Type B pancreatic cell (in vitro differentiated cells): ENCODE data around the gene FUT8. TPM values are rescaled to one million over a fixed set of nuclear protein-coding genes. Genes with fewer than 3 reads are reported as not detected.

Source experiments
- DNase-seq: peaks from one replicate; pipeline ENCODE4 v3.0.0; 2021; ENCODE audit warnings: mixed read lengths; ENCODE audit not compliant: unreplicated experiment; ENCODE audit errors: extremely low spot score
- H3K27ac Mint-ChIP-seq: 2 replicates; pipeline ENCODE4 v1.8.0; 2021; ENCODE audit warnings: mild to moderate bottlenecking, mixed read lengths
- H3K27me3 Mint-ChIP-seq: 2 replicates; pipeline ENCODE4 v1.8.0; 2021; ENCODE audit warnings: mixed read lengths
- H3K36me3 Mint-ChIP-seq: 2 replicates; pipeline ENCODE4 v1.8.0; 2021; ENCODE audit warnings: mixed read lengths
- H3K4me1 Mint-ChIP-seq: one replicate; pipeline ENCODE4 v1.8.0; 2021; ENCODE audit warnings: mixed read lengths; ENCODE audit not compliant: unreplicated experiment
- H3K4me3 Mint-ChIP-seq: 2 replicates; pipeline ENCODE4 v1.8.0; 2021; ENCODE audit warnings: mild to moderate bottlenecking, mixed read lengths
- H3K9me3 Mint-ChIP-seq: 2 replicates; pipeline ENCODE4 v1.8.0; 2021; ENCODE audit warnings: mixed read lengths
- total RNA-seq: library from RNA; stranded (reverse); gene quantifications from 2 replicates; pipeline ENCODE4 v1.2.1, GENCODE V29; 2021; ENCODE audit warnings: low replicate concordance
- TF ChIP-seq, protein P1 (sequence below): fragments of 200-600 bp; sonication (generic); conservative IDR thresholded peaks from 2 replicates; pipeline ENCODE4 v1.5.0; 2021; ENCODE audit warnings: antibody characterized with exemption, mild to moderate bottlenecking

The FUT8 gene
- total RNA-seq, 1 donor from 2014 or later, result 67.4 TPM

DNA sequence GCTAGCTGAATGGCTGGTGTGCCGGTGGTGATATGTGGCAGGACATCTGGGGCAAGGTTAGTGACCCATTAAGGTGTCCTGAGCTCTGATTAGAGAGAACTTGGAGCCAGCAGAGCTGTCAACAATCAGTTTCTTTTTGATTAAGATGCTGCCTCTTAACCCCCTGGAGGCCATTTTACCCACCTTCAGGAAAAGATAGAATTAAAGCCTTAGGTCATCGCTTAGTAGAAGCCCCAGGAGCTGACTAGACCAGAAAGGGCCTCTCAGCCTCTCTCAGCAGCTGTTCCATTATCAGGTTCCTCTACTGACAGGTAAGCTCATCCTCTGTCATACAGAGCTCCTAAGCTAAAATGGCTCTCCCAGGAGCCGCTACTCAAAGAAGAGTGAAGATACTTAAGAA is 339.0 kb downstream of the FUT8 start:
- peaks cover 4% of the 10 kb centered on the region for H3K4me1 Mint-ChIP-seq
- no peak overlapping the region for H3K27ac Mint-ChIP-seq
- no peaks in the 10 kb centered on the region for H3K36me3 Mint-ChIP-seq
- H3K9me3 Mint-ChIP-seq, result no peaks in the 10 kb centered on the region
- TF ChIP-seq, protein P1, sequence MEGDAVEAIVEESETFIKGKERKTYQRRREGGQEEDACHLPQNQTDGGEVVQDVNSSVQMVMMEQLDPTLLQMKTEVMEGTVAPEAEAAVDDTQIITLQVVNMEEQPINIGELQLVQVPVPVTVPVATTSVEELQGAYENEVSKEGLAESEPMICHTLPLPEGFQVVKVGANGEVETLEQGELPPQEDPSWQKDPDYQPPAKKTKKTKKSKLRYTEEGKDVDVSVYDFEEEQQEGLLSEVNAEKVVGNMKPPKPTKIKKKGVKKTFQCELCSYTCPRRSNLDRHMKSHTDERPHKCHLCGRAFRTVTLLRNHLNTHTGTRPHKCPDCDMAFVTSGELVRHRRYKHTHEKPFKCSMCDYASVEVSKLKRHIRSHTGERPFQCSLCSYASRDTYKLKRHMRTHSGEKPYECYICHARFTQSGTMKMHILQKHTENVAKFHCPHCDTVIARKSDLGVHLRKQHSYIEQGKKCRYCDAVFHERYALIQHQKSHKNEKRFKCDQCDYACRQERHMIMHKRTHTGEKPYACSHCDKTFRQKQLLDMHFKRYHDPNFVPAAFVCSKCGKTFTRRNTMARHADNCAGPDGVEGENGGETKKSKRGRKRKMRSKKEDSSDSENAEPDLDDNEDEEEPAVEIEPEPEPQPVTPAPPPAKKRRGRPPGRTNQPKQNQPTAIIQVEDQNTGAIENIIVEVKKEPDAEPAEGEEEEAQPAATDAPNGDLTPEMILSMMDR, result no peak
- H3K27me3 Mint-ChIP-seq, result no peaks in the 10 kb centered on the region
- no peak overlapping the region for H3K4me3 Mint-ChIP-seq
- DNase-seq, result no peak

DNA sequence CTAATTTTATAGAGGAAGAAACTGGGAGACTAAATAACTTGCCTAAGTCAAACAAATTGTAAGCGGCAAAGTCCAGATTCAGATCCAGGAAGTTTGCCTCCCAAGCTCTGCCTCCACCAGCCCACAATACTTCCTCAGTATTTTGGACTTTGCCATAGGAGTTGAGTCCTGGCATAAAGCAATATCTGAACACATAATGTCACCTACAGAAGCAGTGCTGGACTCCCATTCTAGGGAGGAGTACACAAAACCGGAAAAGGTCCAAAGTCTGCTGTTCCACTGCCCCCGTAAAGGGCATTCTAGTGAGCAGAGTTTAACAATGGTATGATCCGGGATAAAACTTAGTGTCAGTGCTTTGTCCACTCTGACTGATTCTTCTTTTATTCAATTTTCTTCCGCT is 340.5 kb downstream of the FUT8 start:
- Mint-ChIP-seq H3K36me3 (no peaks in the 10 kb centered on the region), H3K4me3 (no peak overlapping the region), H3K27me3 (no peaks in the 10 kb centered on the region), H3K27ac (no peak overlapping the region), H3K4me1 (peaks cover 4% of the 10 kb centered on the region), H3K9me3 (no peaks in the 10 kb centered on the region)
- TF ChIP-seq, protein P1, result no peak
- DNase-seq, result no peak

DNA sequence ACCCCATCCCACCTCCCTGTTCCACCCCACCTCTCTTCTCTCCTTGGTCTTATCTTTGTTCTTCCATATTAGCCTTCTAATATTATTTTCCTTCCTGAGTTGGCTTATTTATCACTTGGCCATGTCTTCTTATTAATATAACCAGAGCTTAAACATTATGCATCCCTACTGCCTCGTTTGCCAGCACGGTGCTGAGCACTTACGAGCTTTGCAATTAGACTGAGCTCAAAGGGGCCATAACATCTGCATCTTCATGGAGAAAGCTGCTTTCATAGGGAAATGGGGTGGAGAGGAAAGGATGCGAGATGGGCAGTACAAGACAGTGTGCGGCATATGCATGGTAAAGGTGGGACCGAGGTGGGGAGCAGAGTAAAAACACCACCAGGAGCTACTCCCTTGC is 342.8 kb downstream of the FUT8 start:
- H3K9me3 Mint-ChIP-seq, result no peaks in the 10 kb centered on the region
- DNase-seq, result no peak
- TF ChIP-seq, protein P1, result no peak
- no peak overlapping the region for H3K4me3 Mint-ChIP-seq
- H3K27me3 Mint-ChIP-seq, result no peaks in the 10 kb centered on the region
- no peak overlapping the region for H3K27ac Mint-ChIP-seq
- H3K4me1 Mint-ChIP-seq, result peaks cover 4% of the 10 kb centered on the region
- H3K36me3 Mint-ChIP-seq, result no peaks in the 10 kb centered on the region

DNA sequence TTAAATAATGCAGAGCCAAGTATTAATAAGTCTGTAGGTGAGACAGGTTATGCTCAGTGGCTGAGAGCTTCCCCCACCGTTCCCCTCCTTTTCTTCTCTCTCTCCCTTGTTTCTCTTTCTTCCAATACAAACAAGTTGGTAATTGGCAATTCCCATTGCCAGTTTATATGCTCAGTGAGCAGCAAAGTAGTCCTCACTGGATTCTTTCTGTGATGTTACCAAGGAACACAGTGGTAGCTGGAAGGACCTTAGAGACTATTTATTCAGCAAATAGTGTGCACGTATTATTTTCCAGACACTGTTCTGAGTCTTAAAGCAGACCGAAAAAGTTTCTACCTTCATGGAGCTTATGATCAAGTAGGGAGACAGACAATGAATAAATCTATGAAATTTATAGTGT is 344.4 kb downstream of the FUT8 start:
- TF ChIP-seq, protein P1, result no peak
- no peak for DNase-seq
- peaks cover 3% of the 10 kb centered on the region for H3K27me3 Mint-ChIP-seq
- no peaks in the 10 kb centered on the region for H3K36me3 Mint-ChIP-seq
- no peaks in the 10 kb centered on the region for H3K4me1 Mint-ChIP-seq
- H3K27ac Mint-ChIP-seq, result no peak overlapping the region
- H3K9me3 Mint-ChIP-seq, result no peaks in the 10 kb centered on the region
- H3K4me3 Mint-ChIP-seq, result no peak overlapping the region

DNA sequence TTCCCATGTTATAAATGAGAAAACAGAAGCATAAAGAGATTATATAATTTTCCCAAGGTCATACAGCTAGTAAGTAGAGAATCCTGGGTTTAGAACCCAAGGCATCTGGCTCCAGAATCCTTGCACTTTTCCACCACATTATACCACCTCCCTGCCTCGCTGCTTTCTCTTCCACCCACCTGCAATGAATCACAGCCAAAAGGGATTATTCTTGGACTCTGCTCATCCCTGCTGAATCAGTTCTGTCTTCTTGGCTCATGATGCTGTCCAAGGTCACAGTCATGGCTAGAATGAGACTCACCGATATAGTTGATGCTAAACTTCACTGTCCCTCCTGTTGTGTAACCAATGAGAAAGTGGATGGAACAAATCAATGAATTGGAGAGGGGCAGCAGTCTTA is 356.6 kb downstream of the FUT8 start:
- H3K27me3 Mint-ChIP-seq, result peaks cover 14% of the 10 kb centered on the region
- H3K4me1 Mint-ChIP-seq, result no peaks in the 10 kb centered on the region
- no peak overlapping the region for H3K4me3 Mint-ChIP-seq
- DNase-seq, result no peak
- peaks cover 4% of the 10 kb centered on the region for H3K36me3 Mint-ChIP-seq
- TF ChIP-seq, protein P1, result no peak
- peaks cover 8% of the 10 kb centered on the region for H3K9me3 Mint-ChIP-seq
- no peak overlapping the region for H3K27ac Mint-ChIP-seq

DNA sequence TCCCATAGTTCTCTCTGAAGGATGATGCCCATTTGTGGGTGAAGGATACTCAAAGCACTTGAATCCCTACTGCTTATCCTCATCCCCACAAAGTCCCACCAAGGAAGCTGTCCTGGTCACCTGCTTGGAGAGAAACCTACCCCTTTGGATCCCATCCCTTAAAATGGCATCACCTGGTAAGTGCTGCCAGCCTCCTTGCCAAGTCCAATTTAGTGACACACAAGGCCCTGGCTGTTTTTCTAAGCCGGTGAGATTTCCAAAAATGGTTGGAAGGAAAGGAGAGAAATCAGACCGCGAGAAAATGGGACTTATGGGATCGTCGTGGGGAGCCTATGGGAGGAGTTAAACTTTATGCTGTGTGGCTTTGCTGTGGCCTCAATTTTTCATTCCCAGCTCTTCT is 358.2 kb downstream of the FUT8 start:
- no peaks in the 10 kb centered on the region for H3K4me1 Mint-ChIP-seq
- peaks cover 15% of the 10 kb centered on the region for H3K27me3 Mint-ChIP-seq
- no peak overlapping the region for H3K27ac Mint-ChIP-seq
- peaks cover 8% of the 10 kb centered on the region for H3K9me3 Mint-ChIP-seq
- peaks cover 4% of the 10 kb centered on the region for H3K36me3 Mint-ChIP-seq
- TF ChIP-seq, protein P1, result no peak
- no peak for DNase-seq
- no peak overlapping the region for H3K4me3 Mint-ChIP-seq
